Endothelial cell of umbilical vein (primary cell): ENCODE data around the gene LRRC8D. TPM values are rescaled to one million over a fixed set of nuclear protein-coding genes. Genes with fewer than 3 reads are reported as not detected.

Source experiments
- BruUV-seq: library from RNA; stranded (reverse); fragments of 400-500 nt; replicated peaks from 2 replicates; lab custom pipeline; 2021; lab: Mats Ljungman, UMichigan
- CTCF ChIA-PET: fragments of 300-600, 350-600 bp; sonication (Branson Sonifier 250); formaldehyde crosslinking; loops from one replicate; lab custom pipeline; 2021; ENCODE audit warnings: antibody characterized with exemption, inconsistent platforms; lab: Charles Lee
- POLR2A ChIA-PET: fragments of 300-600, 350-600 bp; sonication (Branson Sonifier 250); formaldehyde crosslinking; loops from one replicate; lab custom pipeline; 2021; ENCODE audit warnings: antibody characterized with exemption, inconsistent platforms; lab: Charles Lee
- DNase-seq: peaks from one replicate; pipeline ENCODE4 v3.0.0-alpha.2; 2011; ENCODE audit warnings: low read depth, low spot score
- FAIRE-seq: peaks from 2 replicates; lab custom pipeline; 2011; peaks lifted over from hg19 to GRCh38; lab: Jason Lieb, UNC
- H2AFZ ChIP-seq: 2 replicates; pipeline ENCODE4 v1.6.0; 2012; ENCODE audit warnings: low read depth, low read length, control low read depth, inconsistent platforms
- H3K27ac ChIP-seq: 2 replicates; pipeline ENCODE4 v1.5.1; 2011; ENCODE audit warnings: low read depth, mild to moderate bottlenecking, control low read depth, low read length, moderate library complexity; ENCODE audit not compliant: insufficient read depth
- H3K27me3 ChIP-seq, 2 experiments: 2 replicates each; pipeline versions ENCODE4 v1.6.0 to v1.6.1; 2011; ENCODE audit warnings: low read length in 2 of 2, mixed read lengths in 1 of 2; ENCODE audit not compliant: control insufficient read depth in 2 of 2, insufficient read depth in 2 of 2
- H3K36me3 ChIP-seq, 2 experiments: 2 replicates in 1 of 2; 3 replicates in 1 of 2; pipeline ENCODE4 v1.5.1; 2011; ENCODE audit warnings: low read length in 2 of 2, mild to moderate bottlenecking in 1 of 2, moderate library complexity in 1 of 2; ENCODE audit not compliant: control insufficient read depth in 2 of 2, insufficient read depth in 2 of 2; ENCODE audit errors: extremely low read depth in 1 of 2
- H3K4me1 ChIP-seq: 3 replicates; pipeline ENCODE4 v1.5.1; 2011; ENCODE audit warnings: mild to moderate bottlenecking, low read length; ENCODE audit not compliant: control insufficient read depth, insufficient read depth; ENCODE audit errors: extremely low read depth
- H3K4me2 ChIP-seq: 2 replicates; pipeline ENCODE4 v1.6.1; 2011; ENCODE audit warnings: low read length, control low read depth, mixed read lengths; ENCODE audit not compliant: insufficient read depth
- H3K4me3 ChIP-seq, 3 experiments: fragments of 200-600 bp in 1 of 3; sonication (generic), shearing (Covaris generic) in 1 of 3; replicated peaks in 1 of 3; 2 replicates each; pipeline ENCODE4 v1.5.1; 2011 to 2016; ENCODE audit warnings: control low read depth in 3 of 3, low read length in 3 of 3, mild to moderate bottlenecking in 2 of 3, inconsistent platforms in 1 of 3, low read depth in 1 of 3, moderate library complexity in 1 of 3; ENCODE audit not compliant: insufficient read depth in 1 of 3
- H3K79me2 ChIP-seq: 2 replicates; pipeline ENCODE4 v1.6.0; 2012; ENCODE audit warnings: low read length, inconsistent platforms; ENCODE audit not compliant: control insufficient read depth, insufficient read depth
- H3K9ac ChIP-seq: replicated peaks from 2 replicates; pipeline ENCODE3; 2011; ENCODE audit warnings: low read length, control low read depth; ENCODE audit not compliant: insufficient read depth; ENCODE audit errors: extremely low read depth
- H3K9me1 ChIP-seq: replicated peaks from 3 replicates; pipeline ENCODE4 v1.6.0; 2011; ENCODE audit warnings: mild to moderate bottlenecking, low read length; ENCODE audit not compliant: control insufficient read depth, insufficient read depth; ENCODE audit errors: extremely low read depth
- H3K9me3 ChIP-seq: replicated peaks from 2 replicates; pipeline ENCODE4 v1.5.1; 2012; ENCODE audit warnings: low read length, inconsistent platforms; ENCODE audit not compliant: control insufficient read depth, insufficient read depth
- H4K20me1 ChIP-seq: replicated peaks from 2 replicates; pipeline ENCODE3; 2011; ENCODE audit warnings: mild to moderate bottlenecking, low read length; ENCODE audit not compliant: control insufficient read depth, insufficient read depth; ENCODE audit errors: extremely low read depth
- EZH2 ChIP-seq: IDR thresholded peaks from 2 replicates; pipeline ENCODE4 v1.6.1; 2012; ENCODE audit warnings: borderline replicate concordance, low read depth, mild to moderate bottlenecking, moderate library complexity, low read length, inconsistent platforms; ENCODE audit not compliant: severe bottlenecking
- FOS ChIP-seq: IDR thresholded peaks from 2 replicates; pipeline ENCODE4 v1.6.1; 2011; ENCODE audit warnings: mild to moderate bottlenecking, low read length, moderate library complexity, borderline replicate concordance; ENCODE audit not compliant: insufficient read depth
- GATA2 ChIP-seq: IDR thresholded peaks from 2 replicates; pipeline ENCODE4 v1.7.0; 2011; ENCODE audit warnings: low read depth, mild to moderate bottlenecking, moderate library complexity, mixed read lengths, low read length; ENCODE audit not compliant: insufficient read length, insufficient read depth
- JUN ChIP-seq: IDR thresholded peaks from 2 replicates; pipeline ENCODE4 v1.6.1; 2011; ENCODE audit warnings: borderline replicate concordance, low read depth; ENCODE audit not compliant: insufficient read length, insufficient read depth
- MYC ChIP-seq: IDR thresholded peaks from one replicate; pipeline ENCODE4 v1.6.1; 2011; ENCODE audit warnings: mild to moderate bottlenecking, low read depth, low read length
- POLR2AphosphoS5 ChIP-seq: IDR thresholded peaks from 2 replicates; pipeline ENCODE4 v1.6.1; 2012; ENCODE audit warnings: low read depth, mild to moderate bottlenecking, control low read depth, low read length, moderate library complexity; ENCODE audit not compliant: insufficient read depth
- dilution Hi-C: fragments of 300-500 bp; cut with MboI; formaldehyde crosslinking; loops from one replicate; pipeline ENCODE4 v1.15.0; 2019; ENCODE audit warnings: low sequenced_read_pairs; ENCODE audit not compliant: extremely low pct_ligation_motif_present
- intact Hi-C: fragments of 100-400 bp; cut with micrococcal nuclease; formaldehyde crosslinking; loops from one replicate; pipeline ENCODE4 v1.10.0; 2022
- polyA plus RNA-seq, 4 experiments: library from polyadenylated mRNA; depleted of rRNA in 3 of 4; stranded (reverse) in 3 of 4; unstranded in 1 of 4; fragments of >200 nt; gene quantifications; 2 replicates each; pipeline versions ENCODE4 v1.2.1 to v1.2.3, GENCODE V29; 2011 to 2012; ENCODE audit warnings: missing spikeins in 1 of 4
- total RNA-seq: library from RNA; stranded (reverse); gene quantifications from 2 replicates; pipeline ENCODE4 v1.2.3, GENCODE V29; 2021
- TF ChIP-seq, protein P1 (sequence below): IDR thresholded peaks from 2 replicates; pipeline ENCODE4 v1.6.1; 2011; ENCODE audit not compliant: insufficient read depth, insufficient read length
- TF ChIP-seq, protein P2 (sequence below), 2 donors: IDR thresholded peaks; 1 replicate in 1 of 2; 2 replicates in 1 of 2; pipeline ENCODE4 v1.5.1; 2011; ENCODE audit warnings: low read length in 2 of 2, mild to moderate bottlenecking in 2 of 2, moderate library complexity in 2 of 2, control low read depth in 1 of 2, inconsistent platforms in 1 of 2, low read depth in 1 of 2; ENCODE audit not compliant: insufficient read depth in 1 of 2; ENCODE audit errors: extremely low read depth in 1 of 2

The LRRC8D gene
- total and polyA plus RNA-seq, 2 donors (not counting 3 experiments of a cell fraction or from before 2014, with no cell fraction given): 31.9 to 37.7 TPM

DNA sequence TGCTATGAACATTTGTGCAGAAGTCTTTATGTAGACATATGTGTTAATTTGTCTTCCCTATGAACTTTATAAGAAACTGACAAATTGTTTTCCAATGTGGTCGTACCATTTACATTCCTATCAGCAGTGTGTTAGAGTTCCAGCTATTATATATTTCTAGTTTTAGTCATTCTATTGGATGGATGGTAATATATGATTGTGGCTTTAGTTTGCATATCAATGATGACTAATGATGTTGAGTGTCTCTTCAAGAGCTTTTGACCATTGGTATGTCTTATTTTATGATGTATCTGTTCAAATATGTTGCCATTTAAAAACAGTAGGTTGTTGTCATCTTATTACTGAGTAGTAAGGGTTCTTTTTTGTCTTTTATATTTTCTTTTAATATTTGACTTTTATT is 157.9 kb downstream of the LRRC8D start:
- Histone ChIP-seq H3K4me3 (no peak overlapping the region), H2AFZ (no peak overlapping the region), H3K4me1 (peaks cover 14% of the 10 kb centered on the region), H3K79me2 (no peaks in the 10 kb centered on the region), H3K36me3 (no peaks in the 10 kb centered on the region), H3K9me3 (no peaks in the 10 kb centered on the region), H3K9me1 (peaks cover 4% of the 10 kb centered on the region), H3K27ac (no peak overlapping the region), H3K27me3 (no peaks in the 10 kb centered on the region), H4K20me1 (no peaks in the 10 kb centered on the region), H3K9ac (no peak overlapping the region), H3K4me2 (no peak overlapping the region)
- no peak for FAIRE-seq
- DNase-seq: no peak
- POLR2A ChIA-PET: no interaction called here
- TF ChIP-seq, protein P1, sequence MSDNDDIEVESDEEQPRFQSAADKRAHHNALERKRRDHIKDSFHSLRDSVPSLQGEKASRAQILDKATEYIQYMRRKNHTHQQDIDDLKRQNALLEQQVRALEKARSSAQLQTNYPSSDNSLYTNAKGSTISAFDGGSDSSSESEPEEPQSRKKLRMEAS: no peak
- TF ChIP-seq GATA2: no peak
- TF ChIP-seq, protein P2, sequence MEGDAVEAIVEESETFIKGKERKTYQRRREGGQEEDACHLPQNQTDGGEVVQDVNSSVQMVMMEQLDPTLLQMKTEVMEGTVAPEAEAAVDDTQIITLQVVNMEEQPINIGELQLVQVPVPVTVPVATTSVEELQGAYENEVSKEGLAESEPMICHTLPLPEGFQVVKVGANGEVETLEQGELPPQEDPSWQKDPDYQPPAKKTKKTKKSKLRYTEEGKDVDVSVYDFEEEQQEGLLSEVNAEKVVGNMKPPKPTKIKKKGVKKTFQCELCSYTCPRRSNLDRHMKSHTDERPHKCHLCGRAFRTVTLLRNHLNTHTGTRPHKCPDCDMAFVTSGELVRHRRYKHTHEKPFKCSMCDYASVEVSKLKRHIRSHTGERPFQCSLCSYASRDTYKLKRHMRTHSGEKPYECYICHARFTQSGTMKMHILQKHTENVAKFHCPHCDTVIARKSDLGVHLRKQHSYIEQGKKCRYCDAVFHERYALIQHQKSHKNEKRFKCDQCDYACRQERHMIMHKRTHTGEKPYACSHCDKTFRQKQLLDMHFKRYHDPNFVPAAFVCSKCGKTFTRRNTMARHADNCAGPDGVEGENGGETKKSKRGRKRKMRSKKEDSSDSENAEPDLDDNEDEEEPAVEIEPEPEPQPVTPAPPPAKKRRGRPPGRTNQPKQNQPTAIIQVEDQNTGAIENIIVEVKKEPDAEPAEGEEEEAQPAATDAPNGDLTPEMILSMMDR (IDR thresholded peaks at IDR 0.05; ENCODE audit: extremely low read depth in 1 of 2, insufficient read depth in 1 of 2, low read depth in 1 of 2, low read length in 2 of 2): no peak
- dilution Hi-C loops: no loop called here
- intact Hi-C loops: no loop called here
- BruUV-seq: no TSS peak
- CTCF ChIA-PET: interaction anchor here (1.0 to 2.0 kb wide), 3 partner anchors 12 to 198 kb away, joined by 3 to 8 read pairs (median 4); no protein-coding TSS in a partner anchor

DNA sequence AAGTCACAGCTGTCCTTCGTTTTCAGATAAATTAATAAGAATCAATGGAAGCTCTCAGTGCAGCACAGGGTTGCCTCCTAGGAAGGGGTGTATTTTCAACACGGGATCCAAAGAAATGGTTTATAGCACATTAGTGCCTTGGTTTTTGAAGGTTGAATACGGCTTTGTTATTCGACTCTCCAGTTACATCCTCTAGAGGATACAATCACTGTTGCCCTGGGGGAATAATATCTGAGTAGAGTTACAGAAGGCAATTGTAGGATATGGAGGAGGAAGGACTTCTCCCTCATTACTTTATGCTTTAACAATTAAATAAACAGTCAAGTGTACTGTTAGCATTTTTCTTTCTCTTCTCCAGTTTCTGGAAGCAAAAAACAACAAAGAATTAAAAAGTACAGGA is 159.8 kb downstream of the LRRC8D start:
- ChIA-PET POLR2A (no interaction called here), CTCF (no interaction called here)
- H2AFZ ChIP-seq: no peak overlapping the region
- H3K4me2 ChIP-seq: no peak overlapping the region
- intact Hi-C loops (loop anchor here (10.0 kb wide), 1 partner anchor 376 kb away; no protein-coding TSS in a partner anchor), dilution Hi-C loops (no loop called here)
- DNase-seq (no peak), FAIRE-seq (no peak)
- no peaks in the 10 kb centered on the region for H3K27me3 ChIP-seq
- H4K20me1 ChIP-seq: no peaks in the 10 kb centered on the region
- H3K36me3 ChIP-seq: no peaks in the 10 kb centered on the region
- H3K9me3 ChIP-seq: no peaks in the 10 kb centered on the region
- TF ChIP-seq, protein P2 (IDR thresholded peaks at IDR 0.05; ENCODE audit: extremely low read depth in 1 of 2, insufficient read depth in 1 of 2, low read depth in 1 of 2, low read length in 2 of 2): no peak
- TF ChIP-seq JUN: no peak
- TF ChIP-seq FOS: no peak
- TF ChIP-seq MYC: no peak
- no peak for TF ChIP-seq POLR2AphosphoS5
- TF ChIP-seq EZH2: no peak
- no peaks in the 10 kb centered on the region for H3K79me2 ChIP-seq
- peaks cover 3% of the 10 kb centered on the region for H3K4me1 ChIP-seq
- no peak overlapping the region for H3K27ac ChIP-seq
- no peak overlapping the region for H3K9ac ChIP-seq
- BruUV-seq: no TSS peak
- H3K9me1 ChIP-seq: no peaks in the 10 kb centered on the region
- no peak overlapping the region for H3K4me3 ChIP-seq
